A549 treated with Mapracorat at 1 μM for 4 hours (cell line): Measurements from ENCODE around the gene CDC73. TPM values are rescaled to one million over a fixed set of nuclear protein-coding genes. Genes with fewer than 3 reads are reported as not detected.

ENCODE experiments used
- total RNA-seq: library from RNA; stranded (reverse); fragments of 200-300 nt; extraction: Qiagen RNA extraction; gene quantifications from 5 replicates; pipeline ENCODE4 v1.2.3, GENCODE V29; 2022

Gene CDC73
- 26.3 to 35.0 TPM (median 31.4 TPM) in 5 replicates for total RNA-seq

DNA sequence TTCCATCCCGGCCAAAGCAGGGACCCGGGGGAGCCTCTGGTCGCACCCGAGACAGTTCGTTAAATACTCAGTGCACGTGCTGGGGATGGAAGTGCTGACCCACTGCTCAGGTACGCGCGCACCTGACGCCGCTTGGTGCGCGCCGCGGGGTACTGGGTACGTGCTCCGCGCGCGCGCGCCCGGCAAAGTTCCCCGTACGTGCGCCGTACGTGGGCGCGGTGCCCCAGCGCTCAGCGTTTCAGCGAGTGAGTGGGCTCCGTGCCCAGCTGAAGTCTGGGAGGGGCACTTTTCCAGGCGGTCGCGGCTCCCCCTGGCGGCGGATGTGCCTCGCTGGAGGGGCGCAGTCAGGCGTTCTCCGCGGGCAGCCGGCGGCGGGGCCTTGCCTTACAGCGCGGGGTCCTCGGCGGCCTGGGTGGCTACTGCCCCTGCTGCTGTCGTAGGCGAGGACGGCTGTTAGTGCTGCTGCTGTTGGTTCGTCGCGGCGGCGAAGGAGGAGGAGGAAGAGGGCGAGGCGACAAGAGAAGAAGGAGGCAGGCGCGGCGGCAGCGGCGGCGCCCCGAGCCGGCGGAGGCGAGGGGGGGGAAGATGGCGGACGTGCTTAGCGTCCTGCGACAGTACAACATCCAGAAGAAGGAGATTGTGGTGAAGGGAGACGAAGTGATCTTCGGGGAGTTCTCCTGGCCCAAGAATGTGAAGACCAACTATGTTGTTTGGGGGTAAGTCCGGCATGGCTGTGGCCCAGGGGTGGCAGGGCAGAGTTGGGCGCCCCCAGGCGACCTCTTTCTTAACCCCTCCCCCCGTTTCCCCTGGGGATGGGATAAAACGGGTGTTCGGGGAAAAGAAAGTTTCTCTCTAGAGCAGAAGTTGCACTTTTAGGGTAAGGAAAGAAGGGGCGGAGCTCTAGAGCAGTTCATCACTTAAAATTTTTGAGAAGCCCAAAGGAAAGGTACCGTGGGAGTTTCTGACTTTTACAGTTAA lies at the start of gene CDC73:
CDC73 (plus strand) TSS at position 416 of the 978 bp plus-strand sequence; CDS start at position 586, 170 bp downstream.

DNA sequence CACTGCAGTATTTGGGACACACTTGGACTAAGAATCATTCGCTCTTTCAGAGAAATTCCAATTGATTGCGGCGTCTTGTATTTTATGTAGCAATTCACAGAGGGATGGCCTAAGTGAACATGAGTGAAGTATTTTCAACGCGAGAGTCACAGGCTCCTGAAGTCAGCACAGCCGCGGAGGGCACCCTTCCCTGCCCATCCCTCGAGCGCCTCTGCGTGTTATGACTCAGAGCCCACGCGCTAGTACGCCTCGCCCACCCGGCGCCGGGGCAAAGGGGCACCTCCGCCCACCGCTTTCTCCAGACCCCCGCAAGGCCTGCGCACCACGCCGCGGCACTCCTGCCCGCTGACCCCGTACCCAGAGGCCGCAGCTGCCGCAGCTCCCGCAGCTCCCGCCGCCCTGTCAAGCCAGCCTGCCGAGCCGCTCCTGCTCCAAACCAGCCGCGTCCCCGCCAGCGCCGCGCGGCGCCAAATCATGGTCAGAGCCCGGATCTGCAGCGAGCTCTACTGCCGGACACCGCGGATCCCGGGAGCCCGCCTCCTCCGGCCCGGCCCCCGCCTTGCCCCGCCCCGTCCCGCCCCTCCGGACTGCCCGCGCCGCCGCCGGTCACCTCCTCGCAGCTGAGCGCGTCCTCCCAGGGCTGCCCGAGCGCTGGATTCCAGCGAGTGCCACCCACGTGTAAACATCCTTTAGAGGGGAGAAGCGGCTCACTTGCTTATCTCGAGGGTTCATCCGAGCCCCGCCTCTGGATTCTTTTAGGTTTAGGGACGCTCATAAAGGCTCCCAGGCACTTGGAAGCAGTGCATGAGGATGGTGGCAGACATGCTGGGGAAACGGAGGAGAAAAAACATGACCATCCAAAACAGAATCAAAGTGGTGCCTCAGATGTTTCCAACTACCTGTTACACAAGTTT lies 16.7 kb upstream of the CDC73 start, which contains the start of gene GLRX2:
GLRX2 (minus strand) TSS at position 508 of the 914 bp plus-strand sequence; CDS start at position 476, 32 bp downstream.

DNA sequence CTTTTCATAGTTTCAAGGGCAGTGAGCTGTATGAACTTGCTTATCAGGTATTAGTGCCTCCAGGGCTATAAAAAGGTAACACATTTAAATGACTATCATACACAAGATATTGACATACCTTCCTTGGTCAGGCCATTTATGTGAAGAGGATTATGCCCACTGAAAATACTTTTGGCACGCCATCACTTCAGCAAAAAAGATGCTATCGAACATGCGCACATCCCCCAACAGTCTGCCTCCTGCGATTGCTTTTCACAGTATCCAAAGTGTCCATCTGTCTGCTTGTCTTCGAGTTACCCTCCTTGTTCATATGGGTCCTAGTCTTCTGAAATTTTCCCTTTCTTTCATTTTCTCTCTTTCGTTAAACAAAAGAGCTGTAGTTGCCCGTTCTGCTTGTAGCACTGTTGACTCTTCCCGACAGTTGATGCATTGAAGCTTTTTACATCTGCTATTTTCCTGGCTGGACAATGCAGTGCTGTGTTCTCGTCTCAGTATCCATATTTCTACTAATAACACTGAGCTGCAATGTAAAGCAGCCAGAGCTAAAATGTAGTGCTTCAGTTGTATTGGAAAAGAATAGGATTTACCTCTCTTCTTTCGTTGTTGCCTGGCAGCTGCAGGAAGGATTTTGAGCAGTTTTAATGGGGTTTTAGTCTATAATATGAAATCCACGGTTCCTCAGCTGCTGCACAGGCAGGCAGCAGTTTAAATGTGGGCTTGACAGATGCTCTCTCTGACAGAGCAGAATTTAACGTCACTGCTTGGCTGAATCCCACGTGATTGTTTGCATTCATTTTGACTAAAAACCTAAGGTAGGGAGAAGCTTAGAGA lies 64.3 kb downstream of the CDC73 start, which contains the start of gene B3GALT2:
B3GALT2 (minus strand) TSS at position 713 of the 831 bp plus-strand sequence. CDS start 5,051 bp downstream, outside the sequence.

Other genes with a start within 250 kb of the CDC73 start
- gene UCHL5, start 62.7 kb upstream of the CDC73 start, total RNA-seq, result 37.1 to 43.7 TPM (median 42.5 TPM) in 5 replicates
- gene RO60, start 62.4 kb upstream of the CDC73 start, total RNA-seq, result 23.3 to 31.1 TPM (median 25.5 TPM) in 5 replicates
- gene GLRX2, start 16.6 kb upstream of the CDC73 start, total RNA-seq, result 39.7 to 50.8 TPM (median 46.9 TPM) in 5 replicates
- gene B3GALT2, start 64.6 kb downstream of the CDC73 start, total RNA-seq, result not detected in 5 replicates